ENCODE data around the gene SRR.
"Not testable (repeated sequence)": the region's sequence is repeated elsewhere in the genome, so short reads cannot be mapped to it uniquely, and the experiment has no call there.

The SRR gene

GRCh38 chr17:2303204-2304188 is at the start of gene SRR, which contains the start of gene SMG6:
TSS of gene SRR (plus strand) at chr17:2303950. CDS start at chr17:2315561, 11,611 bp downstream.
TSS of gene SMG6 (minus strand) at chr17:2303785. CDS start at chr17:2303720, 65 bp downstream.
- DNase-seq, result peak; percentile 90

GRCh38 chr17:2258830-2259229 is 44.9 kb upstream of the SRR start:
- DNase-seq, result not testable (repeated sequence)

- peak; percentile 56 for DNase-seq
Measured at GRCh38 chr17:2259769-2260536, 43.8 kb upstream of the SRR start.

GRCh38 chr17:2262135-2262587 is 41.6 kb upstream of the SRR start:
- no peak for DNase-seq

- no peak for DNase-seq
Measured at GRCh38 chr17:2263183-2264066, 40.3 kb upstream of the SRR start.

- no peak for DNase-seq
Measured at GRCh38 chr17:2264067-2264860, 39.5 kb upstream of the SRR start.

GRCh38 chr17:2265166-2265565 is 38.6 kb upstream of the SRR start:
- not testable (repeated sequence) for DNase-seq

GRCh38 chr17:2266045-2266864 is 37.5 kb upstream of the SRR start:
- DNase-seq, result peak; percentile 65

- no peak for DNase-seq
Measured at GRCh38 chr17:2266865-2267228, 36.9 kb upstream of the SRR start.

- DNase-seq, result no peak
Measured at GRCh38 chr17:2267354-2267753, 36.4 kb upstream of the SRR start.

GRCh38 chr17:2271985-2272702 is 31.6 kb upstream of the SRR start:
- DNase-seq, result no peak

GRCh38 chr17:2274414-2274813 is 29.3 kb upstream of the SRR start:
- DNase-seq, result no peak

- no peak for DNase-seq
Measured at GRCh38 chr17:2275722-2276121, 28.0 kb upstream of the SRR start.

GRCh38 chr17:2277429-2278170 is 26.1 kb upstream of the SRR start:
- DNase-seq, result no peak

GRCh38 chr17:2279707-2280106 is 24.0 kb upstream of the SRR start:
- no peak for DNase-seq

GRCh38 chr17:2282297-2282873 is 21.4 kb upstream of the SRR start:
- no peak for DNase-seq

- no peak for DNase-seq
Measured at GRCh38 chr17:2283302-2283701, 20.4 kb upstream of the SRR start.

GRCh38 chr17:2289878-2290478 is 13.8 kb upstream of the SRR start:
- DNase-seq, result no peak

GRCh38 chr17:2292100-2292499 is 11.7 kb upstream of the SRR start:
- no peak for DNase-seq

Measured in activated CD4-positive, CD25-positive, alpha-beta regulatory T cell treated with anti-CD3 and anti-CD28 coated beads, Interleukin-2, amount 50 U/mL, for 72 hours (primary cell).